Hepatocyte (in vitro differentiated cells): Measurements from ENCODE around the gene TRMT2B.

Source experiments
- CTCF ChIP-seq: fragments of 200-600 bp; sonication (generic); IDR thresholded peaks from 2 replicates; pipeline ENCODE4 v1.5.1; 2016; ENCODE audit warnings: antibody characterized with exemption, mild to moderate bottlenecking; ENCODE audit not compliant: poor library complexity
- EZH2 ChIP-seq: fragments of 200-600 bp; sonication (generic); IDR thresholded peaks from 2 replicates; pipeline ENCODE4 v1.6.1; 2016; ENCODE audit warnings: antibody characterized with exemption, mild to moderate bottlenecking, borderline replicate concordance

GRCh38 chrX:100975212-100975611 is 76.7 kb downstream of the TRMT2B start:
- TF ChIP-seq CTCF (no peak), EZH2 (no peak)
